ENCODE data around the gene PAWR. TPM values are rescaled to one million over a fixed set of nuclear protein-coding genes. Genes with fewer than 3 reads are reported as not detected.

PAWR gene
- total and polyA plus RNA-seq, 9 of the 15 experiments (the other 6 are each of a cell fraction or from before 2014, with no cell fraction given): 0.82 TPM; not detected in 8

DNA sequence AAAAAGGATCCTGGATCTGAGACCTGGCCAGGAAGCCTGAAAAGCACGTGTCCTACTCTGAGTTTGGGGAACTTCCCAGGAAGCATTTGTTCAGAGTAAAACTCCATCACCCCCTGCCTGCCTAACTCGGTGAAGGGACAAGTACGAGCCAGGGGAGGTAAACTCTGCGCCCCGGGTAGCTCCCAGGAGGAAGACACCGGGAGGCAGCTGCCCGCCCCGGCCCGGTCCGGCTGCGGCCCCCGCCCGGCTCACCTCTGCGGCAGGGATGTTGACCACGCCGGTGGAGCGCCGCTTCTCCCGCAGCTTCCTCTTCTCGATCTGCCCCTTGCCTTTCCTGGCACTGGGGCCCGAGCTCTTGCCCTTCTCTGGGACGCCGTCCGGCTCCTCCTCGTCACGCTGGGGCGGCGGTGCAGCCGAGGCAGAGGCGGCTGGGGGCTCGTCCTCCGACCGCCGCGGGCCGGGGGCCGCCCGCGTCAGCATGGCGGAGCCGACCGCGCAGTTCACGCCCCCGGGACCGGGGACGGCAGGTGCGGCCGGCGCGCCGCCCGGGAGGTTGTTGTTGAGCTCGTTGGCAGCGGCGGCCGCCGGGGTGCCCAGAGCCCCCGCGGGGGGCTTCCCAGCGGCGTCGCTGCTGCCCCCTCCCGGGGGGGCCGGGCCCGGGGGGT lies 1.2 kb downstream of the PAWR start (continued):
- TF ChIP-seq ZNF407 (IDR thresholded peaks at IDR 0.05; ENCODE audit: low read depth) (no peak), HDAC2 (IDR thresholded peaks at IDR 0.05) (no peak), YY1 (IDR thresholded peaks at IDR 0.05; ENCODE audit: borderline replicate concordance in 1 of 3, control insufficient read depth in 1 of 3, extremely low read depth in 1 of 3, insufficient read depth in 3 of 3, insufficient read length in 1 of 3, insufficient replicate concordance in 2 of 3, low read depth in 1 of 3, low read length in 2 of 3) (no peak), MIER1 (IDR thresholded peaks at IDR 0.05; ENCODE audit: low read depth) (no peak), USF2 (CRISPR knock-in tag; IDR thresholded peaks at IDR 0.05) (no peak), ZKSCAN8 (CRISPR knock-in tag; IDR thresholded peaks at IDR 0.05) (no peak)
- TF ChIP-seq, protein P1, sequence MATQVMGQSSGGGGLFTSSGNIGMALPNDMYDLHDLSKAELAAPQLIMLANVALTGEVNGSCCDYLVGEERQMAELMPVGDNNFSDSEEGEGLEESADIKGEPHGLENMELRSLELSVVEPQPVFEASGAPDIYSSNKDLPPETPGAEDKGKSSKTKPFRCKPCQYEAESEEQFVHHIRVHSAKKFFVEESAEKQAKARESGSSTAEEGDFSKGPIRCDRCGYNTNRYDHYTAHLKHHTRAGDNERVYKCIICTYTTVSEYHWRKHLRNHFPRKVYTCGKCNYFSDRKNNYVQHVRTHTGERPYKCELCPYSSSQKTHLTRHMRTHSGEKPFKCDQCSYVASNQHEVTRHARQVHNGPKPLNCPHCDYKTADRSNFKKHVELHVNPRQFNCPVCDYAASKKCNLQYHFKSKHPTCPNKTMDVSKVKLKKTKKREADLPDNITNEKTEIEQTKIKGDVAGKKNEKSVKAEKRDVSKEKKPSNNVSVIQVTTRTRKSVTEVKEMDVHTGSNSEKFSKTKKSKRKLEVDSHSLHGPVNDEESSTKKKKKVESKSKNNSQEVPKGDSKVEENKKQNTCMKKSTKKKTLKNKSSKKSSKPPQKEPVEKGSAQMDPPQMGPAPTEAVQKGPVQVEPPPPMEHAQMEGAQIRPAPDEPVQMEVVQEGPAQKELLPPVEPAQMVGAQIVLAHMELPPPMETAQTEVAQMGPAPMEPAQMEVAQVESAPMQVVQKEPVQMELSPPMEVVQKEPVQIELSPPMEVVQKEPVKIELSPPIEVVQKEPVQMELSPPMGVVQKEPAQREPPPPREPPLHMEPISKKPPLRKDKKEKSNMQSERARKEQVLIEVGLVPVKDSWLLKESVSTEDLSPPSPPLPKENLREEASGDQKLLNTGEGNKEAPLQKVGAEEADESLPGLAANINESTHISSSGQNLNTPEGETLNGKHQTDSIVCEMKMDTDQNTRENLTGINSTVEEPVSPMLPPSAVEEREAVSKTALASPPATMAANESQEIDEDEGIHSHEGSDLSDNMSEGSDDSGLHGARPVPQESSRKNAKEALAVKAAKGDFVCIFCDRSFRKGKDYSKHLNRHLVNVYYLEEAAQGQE (IDR thresholded peaks at IDR 0.05; ENCODE audit: borderline replicate concordance): no peak
- TF ChIP-seq, protein P1 (CRISPR knock-in tag; IDR thresholded peaks at IDR 0.05; ENCODE audit: low read depth): no peak

Data from K562 (cell line).